ENCODE data around the gene INCA1. TPM values are rescaled to one million over a fixed set of nuclear protein-coding genes. Genes with fewer than 3 reads are reported as not detected.

INCA1 gene
- total and polyA plus RNA-seq, 2 of the 8 experiments (the other 6 are each of a cell fraction or from before 2014, with no cell fraction given), result 0.89 to 1.4 TPM

DNA sequence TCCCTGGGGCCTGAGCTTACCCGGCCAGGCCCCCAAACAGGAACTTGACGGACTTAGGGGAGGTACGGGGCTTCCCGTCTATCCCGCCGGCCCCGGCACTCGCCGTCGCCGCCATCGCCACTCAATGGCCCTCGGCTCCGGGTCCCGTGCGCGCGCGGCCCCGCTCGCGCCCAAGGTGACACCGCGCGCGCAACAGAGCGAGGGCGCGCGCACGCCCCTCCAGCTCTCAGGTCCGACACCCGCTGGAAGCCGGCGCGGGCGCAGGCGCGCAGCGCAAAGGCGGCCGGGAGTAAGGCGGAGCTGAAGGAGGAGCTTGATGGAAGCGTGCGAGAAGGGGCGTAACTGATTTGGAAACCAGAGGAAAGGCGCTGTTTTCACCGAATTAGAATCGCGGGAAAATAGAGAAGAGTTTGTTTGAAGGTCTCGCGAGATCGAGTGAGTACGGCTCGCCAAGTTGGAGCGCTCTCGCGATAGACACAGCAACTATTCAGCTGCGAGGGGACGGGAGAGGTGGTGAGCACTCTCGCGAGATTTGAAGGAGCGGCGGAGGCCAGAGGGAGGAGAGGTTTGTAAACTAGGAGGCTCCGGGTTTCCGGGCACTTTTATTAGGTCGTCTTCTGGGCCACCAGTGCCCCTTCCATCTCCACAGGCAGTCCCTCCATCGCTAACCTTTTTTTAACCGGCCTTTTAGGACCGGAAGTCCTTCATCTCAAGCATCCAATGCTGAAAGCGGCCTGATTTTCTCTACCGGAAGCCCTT is 57.3 kb downstream of the INCA1 start, which contains the start of the genes RNF167 and SLC25A11:
TSS of gene RNF167 (plus strand) at position 473 of the 759 bp plus-strand sequence. CDS start 642 bp downstream, outside the sequence.
TSS of gene SLC25A11 (minus strand) at position 251 of the 759 bp plus-strand sequence. CDS start at position 115, 136 bp downstream.
- POLR2A ChIA-PET (ENCODE audit: partially characterized antibody), result interaction anchor here (0.7 to 27.4 kb wide), 22 partner anchors 11 to 230 kb away, joined by 3 to 987 read pairs (median 6); partner anchors contain the start of genes ARRB2, C17orf107, CAMTA2 and CHRNE
- Histone ChIP-seq H3K9ac (replicated peaks in 1 of 4; ENCODE audit: extremely low read depth in 1 of 4, low read depth in 3 of 4, low read length in 3 of 4) (peak within 1 kb of the TSS; percentile 82 to 99 (median 92)), H4K8ac (ENCODE audit: extremely low read depth, insufficient read depth, low read length) (peak within 1 kb of the TSS; percentile 97), H3K4me3 (ENCODE audit: extremely low read depth in 1 of 4, insufficient read depth in 2 of 4, low read depth in 3 of 4, low read length in 4 of 4) (peak within 1 kb of the TSS; percentile 85 to 94 (median 90)), H2BK15ac (ENCODE audit: low read length) (0 out of 2 replicates have a peak within 1 kb of the TSS, but pooled peaks have one; percentile 46), H3K14ac (ENCODE audit: insufficient read length) (no peak within 1 kb of the TSS), H4K5ac (ENCODE audit: insufficient read length, low read depth, low read length) (peak within 1 kb of the TSS; percentile 91), H2BK20ac (ENCODE audit: low read length) (no peak within 1 kb of the TSS), H3K36me3 (ENCODE audit: control insufficient read depth in 2 of 4, insufficient read depth in 4 of 4, low read length in 3 of 4) (peaks cover 15 to 35% (median 26%) of the 10 kb centered on the region in 4 experiments), H3K23ac (ENCODE audit: insufficient read length) (no peak within 1 kb of the TSS), H3K27ac (ENCODE audit: low read depth, low read length) (peak within 1 kb of the TSS; percentile 88), H3K79me1 (ENCODE audit: low read depth, low read length) (peaks cover 9% of the 10 kb centered on the region), H2BK12ac (ENCODE audit: low read depth, low read length) (peak within 1 kb of the TSS; percentile 39; the same call in 1 of the 2 replicates), H3K4me1 (replicated peaks in 1 of 4; ENCODE audit: control insufficient read depth in 3 of 4, insufficient read depth in 4 of 4, low read length in 3 of 4) (peaks cover 0 to 11% (median 6%) of the 10 kb centered on the region in 4 experiments; a peak in 5 of 7 replicates), H3K9me3 (ENCODE audit: insufficient read depth in 2 of 2, low read depth in 1 of 2, low read length in 1 of 2) (no peaks in the 10 kb centered on the region), H3K18ac (ENCODE audit: extremely low read depth, low read length) (peak within 1 kb of the TSS; percentile 83), H3K4me2 (ENCODE audit: insufficient read depth in 1 of 2, low read depth in 2 of 2, low read length in 2 of 2) (peak within 1 kb of the TSS; percentile 93 to 96), H2BK120ac (replicated peaks; ENCODE audit: low read depth, low read length) (no peak within 1 kb of the TSS), H2AK5ac (ENCODE audit: low read depth, low read length) (peak within 1 kb of the TSS; percentile 28; the same call in 1 of the 2 replicates), H3K79me2 (ENCODE audit: control insufficient read depth in 1 of 2, insufficient read depth in 2 of 2, low read length in 2 of 2) (peaks cover 0 to 39% of the 10 kb centered on the region in 2 experiments; a peak in 3 of 4 replicates), H4K91ac (replicated peaks; ENCODE audit: insufficient read length, low read length) (peak within 1 kb of the TSS; percentile 85), H3K27me3 (replicated peaks in 1 of 4; ENCODE audit: control insufficient read depth in 3 of 4, extremely low read depth in 1 of 4, insufficient read depth in 3 of 4, low read length in 3 of 4) (no peaks in the 10 kb centered on the region), H2AFZ (ENCODE audit: low read length) (0 out of 2 replicates have a peak within 1 kb of the TSS, but pooled peaks have one; percentile 6), H2BK5ac (ENCODE audit: low read depth, low read length) (peak within 1 kb of the TSS; percentile 97), H4K20me1 (replicated peaks in 1 of 2; ENCODE audit: control insufficient read depth in 1 of 2, insufficient read depth in 2 of 2, low read length in 2 of 2) (peaks cover 0 to 8% of the 10 kb centered on the region in 2 experiments), H3K56ac (replicated peaks; ENCODE audit: insufficient read length, low read depth, low read length) (peak within 1 kb of the TSS; percentile 94), H3K23me2 (ENCODE audit: low read depth, low read length) (peaks cover 19% of the 10 kb centered on the region), H3K4ac (replicated peaks; ENCODE audit: insufficient read length, low read depth, low read length) (peak within 1 kb of the TSS; percentile 16)
- DNase-seq (ENCODE audit: low read depth in 1 of 2, low spot score in 2 of 2) (peak; percentile 91 to 95), FAIRE-seq (peak; percentile 96)
- CTCF ChIA-PET (ENCODE audit: partially characterized antibody), result interaction anchor here (0.8 to 5.9 kb wide), 14 partner anchors 9 to 59 kb away, joined by 3 to 26 read pairs (median 4); partner anchors contain the start of genes CHRNE, ENO3 and SPAG7
- 1% methylated on average over 71 of the region's 72 CpGs; no CpG with 5 or more reads in 1 of the 2 experiments for WGBS, 2 experiments (ENCODE audit: extremely low coverage in 1 of 2, insufficient coverage in 1 of 2, insufficient read length in 1 of 2, insufficient replicate concordance in 2 of 2, low coverage in 1 of 2, low lambda C conversion rate in 2 of 2, missing lambda C conversion rate in 1 of 2)
- peak; percentile 70 for TF ChIP-seq NRF1 (IDR thresholded peaks at IDR 0.05; ENCODE audit: low read depth, low read length)
- no peak for TF ChIP-seq RAD21 (IDR thresholded peaks at IDR 0.05 in 1 of 2, conservative IDR thresholded peaks at IDR 0.05 in 1 of 2; ENCODE audit: low read depth in 2 of 2, low read length in 2 of 2)
- no peak for TF ChIP-seq BCL11A (IDR thresholded peaks at IDR 0.05; ENCODE audit: low read depth in 2 of 2, low read length in 2 of 2)
- TF ChIP-seq SIX5 (IDR thresholded peaks at IDR 0.05; ENCODE audit: low read depth, low read length), result no peak
- TF ChIP-seq, protein P1, sequence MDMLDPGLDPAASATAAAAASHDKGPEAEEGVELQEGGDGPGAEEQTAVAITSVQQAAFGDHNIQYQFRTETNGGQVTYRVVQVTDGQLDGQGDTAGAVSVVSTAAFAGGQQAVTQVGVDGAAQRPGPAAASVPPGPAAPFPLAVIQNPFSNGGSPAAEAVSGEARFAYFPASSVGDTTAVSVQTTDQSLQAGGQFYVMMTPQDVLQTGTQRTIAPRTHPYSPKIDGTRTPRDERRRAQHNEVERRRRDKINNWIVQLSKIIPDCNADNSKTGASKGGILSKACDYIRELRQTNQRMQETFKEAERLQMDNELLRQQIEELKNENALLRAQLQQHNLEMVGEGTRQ (IDR thresholded peaks at IDR 0.05; ENCODE audit: low read length), result no peak
- TF ChIP-seq FOSL1 (IDR thresholded peaks at IDR 0.05; ENCODE audit: insufficient read depth, low read depth, low read length), result no peak
- 0 out of 2 replicates have a peak, but pooled peaks have one; percentile 7 for TF ChIP-seq SP1 (IDR thresholded peaks at IDR 0.05; ENCODE audit: low read depth, low read length)
- TF ChIP-seq EP300 (IDR thresholded peaks at IDR 0.05; ENCODE audit: borderline replicate concordance in 1 of 2, low read depth in 2 of 2, low read length in 2 of 2), result no peak
- TF ChIP-seq POU5F1 (IDR thresholded peaks at IDR 0.05; ENCODE audit: low read depth, low read length), result no peak

Data from H1 (cell line).